ENCODE measurements around the gene ZNF70. TPM values are rescaled to one million over a fixed set of nuclear protein-coding genes. Genes with fewer than 3 reads are reported as not detected.

ZNF70 gene
- 2.1 and 2.2 TPM in 2 replicates for total RNA-seq

DNA sequence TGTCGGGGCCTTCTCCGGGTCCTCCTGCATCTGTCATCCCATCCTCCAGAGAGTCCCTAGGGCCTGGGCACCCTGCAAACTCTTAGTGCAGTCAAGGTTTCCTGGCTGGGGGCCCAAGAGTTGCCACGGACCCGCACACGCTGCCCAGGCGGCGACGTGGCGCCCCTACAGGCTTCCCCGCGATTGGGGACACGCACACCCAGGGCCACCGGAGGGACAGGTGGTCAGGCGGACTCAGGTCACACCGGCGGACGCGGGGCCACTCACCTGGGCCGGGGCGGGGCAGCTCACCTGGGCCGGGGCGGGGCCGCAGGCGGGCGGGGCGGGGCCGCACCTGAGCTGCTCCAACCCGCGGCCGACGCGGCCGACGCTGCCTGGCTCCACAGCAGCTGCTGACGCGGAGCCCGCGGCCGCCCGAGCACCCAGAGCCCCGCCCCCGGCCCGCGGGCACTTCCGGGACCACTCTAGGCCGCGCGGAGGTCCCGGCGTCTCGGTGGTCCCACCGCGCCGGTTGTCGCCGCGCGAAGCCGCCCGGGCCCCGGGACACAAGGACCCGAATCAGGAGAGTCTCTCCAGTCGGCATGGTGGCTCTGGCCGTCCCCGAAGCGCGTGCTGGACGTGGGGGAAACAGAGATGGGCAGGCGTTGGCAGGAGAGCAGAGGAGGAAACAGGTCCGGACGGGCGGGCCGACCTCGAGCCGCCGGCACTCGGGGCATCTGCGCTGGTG, at the start of gene ZNF70:
Gene ZNF70 (minus strand): TSS at position 399 of the 727 bp plus-strand sequence. CDS start 5,972 bp downstream, outside the sequence.
- H3K27ac Mint-ChIP-seq: peak within 1 kb of the TSS; percentile 61
- intact Hi-C loops (cut with micrococcal nuclease): loop anchor here (5.0 kb wide), 1 partner anchor 36 kb away; the partner anchor contains the start of gene SMARCB1

DNA sequence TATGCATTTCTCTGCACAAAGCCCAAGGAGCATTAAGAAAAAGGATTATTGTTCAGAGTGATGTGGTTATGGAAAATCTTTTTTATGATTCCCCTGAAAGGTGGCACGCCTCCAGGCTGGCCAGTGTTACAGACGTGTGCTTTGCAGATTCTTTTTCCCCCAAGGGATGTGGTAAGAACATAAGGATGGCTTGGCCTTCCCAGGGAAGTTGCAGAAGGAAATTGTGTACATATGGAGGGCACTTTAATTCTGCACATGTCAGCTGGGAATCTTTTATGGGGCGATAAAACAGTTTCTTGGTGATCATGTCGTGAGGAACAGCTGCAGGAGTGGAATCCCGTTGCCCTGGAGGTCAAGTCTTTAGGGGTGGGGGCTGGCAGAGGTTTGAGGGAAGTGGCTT, 45.5 kb upstream of the ZNF70 start:
- intact Hi-C loops (cut with micrococcal nuclease): no loop called here
- no peaks in the 10 kb centered on the region for H3K27me3 Mint-ChIP-seq (ENCODE audit: insufficient read depth)
- H3K27ac Mint-ChIP-seq: no peak overlapping the region
- H3K36me3 Mint-ChIP-seq (ENCODE audit: low read depth): peaks cover 37% of the 10 kb centered on the region
- DNase-seq (ENCODE audit: low spot score): no peak
- H3K4me1 Mint-ChIP-seq (ENCODE audit: low read depth): peaks cover 14% of the 10 kb centered on the region
- H3K9me3 Mint-ChIP-seq: no peaks in the 10 kb centered on the region
- no peak overlapping the region for H3K4me3 Mint-ChIP-seq

More for the DNA sequence above, at the start of gene ZNF70:
- peaks cover 12% of the 10 kb centered on the region for H3K4me1 Mint-ChIP-seq (ENCODE audit: low read depth)
- H3K36me3 Mint-ChIP-seq (ENCODE audit: low read depth): peaks cover 3% of the 10 kb centered on the region
- peak; percentile 77 for DNase-seq (ENCODE audit: low spot score)
- H3K27me3 Mint-ChIP-seq (ENCODE audit: insufficient read depth): peaks cover 7% of the 10 kb centered on the region
- H3K4me3 Mint-ChIP-seq: peak within 1 kb of the TSS; percentile 85
- H3K9me3 Mint-ChIP-seq: no peaks in the 10 kb centered on the region

- Mint-ChIP-seq H3K9me3 (no peaks in the 10 kb centered on the region), H3K27me3 (ENCODE audit: insufficient read depth) (no peaks in the 10 kb centered on the region), H3K4me1 (ENCODE audit: low read depth) (peaks cover 25% of the 10 kb centered on the region), H3K4me3 (no peak overlapping the region), H3K36me3 (ENCODE audit: low read depth) (peaks cover 34% of the 10 kb centered on the region), H3K27ac (no peak overlapping the region)
- no peak for DNase-seq (ENCODE audit: low spot score)
- intact Hi-C loops (cut with micrococcal nuclease): no loop called here
Observed at GRCh38 chr22:23793326-23793725, 42.4 kb upstream of the ZNF70 start.

DNA sequence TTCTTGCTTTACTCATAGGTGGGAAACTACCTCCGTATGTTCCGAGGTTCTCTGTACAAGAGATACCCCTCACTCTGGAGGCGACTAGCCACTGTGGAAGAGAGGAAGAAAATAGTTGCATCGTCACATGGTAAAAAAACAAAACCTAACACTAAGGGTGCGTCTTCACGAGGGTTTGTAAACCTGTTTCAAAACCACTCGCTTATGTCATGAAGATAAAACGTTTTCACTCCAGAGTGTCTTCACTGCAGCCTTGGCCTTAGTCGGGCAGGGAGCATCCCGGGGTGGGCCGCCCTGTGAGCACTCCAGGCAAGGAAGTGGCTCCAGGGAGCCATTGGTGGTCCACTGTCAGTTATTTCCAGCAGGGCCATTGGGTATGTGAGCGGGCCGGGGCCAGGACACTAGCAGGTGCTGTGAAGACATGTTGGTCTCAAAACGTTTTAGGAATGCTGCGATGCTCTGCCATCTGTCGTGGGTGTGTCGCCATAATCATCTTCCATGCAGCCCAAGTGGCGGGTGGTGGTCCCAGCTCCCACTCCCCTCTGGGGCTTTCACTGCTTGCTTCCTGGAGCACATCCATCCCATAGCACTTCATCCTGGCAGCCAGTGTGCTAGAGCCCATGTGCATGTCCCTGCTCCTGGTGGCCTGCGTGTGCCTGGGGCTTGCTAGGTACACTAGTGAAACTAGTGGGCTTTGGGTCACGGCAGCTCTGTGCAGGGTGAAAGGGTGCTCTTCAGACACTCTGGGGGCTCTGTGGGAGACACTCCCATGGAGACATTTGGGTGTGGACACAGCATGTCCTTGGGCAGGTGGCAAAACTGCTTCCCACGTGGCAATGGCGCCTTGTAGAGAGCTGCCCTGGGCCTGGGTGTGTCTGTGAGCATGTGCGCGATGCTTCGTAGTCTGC, 41.1 kb upstream of the ZNF70 start:
- H3K36me3 Mint-ChIP-seq (ENCODE audit: low read depth): peaks cover 30% of the 10 kb centered on the region
- H3K27ac Mint-ChIP-seq: no peak overlapping the region
- no peaks in the 10 kb centered on the region for H3K9me3 Mint-ChIP-seq
- H3K4me3 Mint-ChIP-seq: no peak overlapping the region
- DNase-seq (ENCODE audit: low spot score): no peak
- peaks cover 36% of the 10 kb centered on the region for H3K4me1 Mint-ChIP-seq (ENCODE audit: low read depth)
- intact Hi-C loops (cut with micrococcal nuclease): no loop called here
- no peaks in the 10 kb centered on the region for H3K27me3 Mint-ChIP-seq (ENCODE audit: insufficient read depth)

GRCh38 chr22:23790819-23791737, 40.2 kb upstream of the ZNF70 start:
- H3K36me3 Mint-ChIP-seq (ENCODE audit: low read depth): peaks cover 23% of the 10 kb centered on the region
- no peak overlapping the region for H3K4me3 Mint-ChIP-seq
- H3K4me1 Mint-ChIP-seq (ENCODE audit: low read depth): peaks cover 42% of the 10 kb centered on the region
- no peaks in the 10 kb centered on the region for H3K9me3 Mint-ChIP-seq
- no peak overlapping the region for H3K27ac Mint-ChIP-seq
- H3K27me3 Mint-ChIP-seq (ENCODE audit: insufficient read depth): no peaks in the 10 kb centered on the region
- DNase-seq (ENCODE audit: low spot score): no peak
- intact Hi-C loops (cut with micrococcal nuclease): no loop called here

GRCh38 chr22:23789638-23790037, 38.7 kb upstream of the ZNF70 start:
- Mint-ChIP-seq H3K4me3 (peak overlapping the region; percentile 70), H3K27ac (no peak overlapping the region), H3K4me1 (ENCODE audit: low read depth) (peaks cover 43% of the 10 kb centered on the region), H3K9me3 (no peaks in the 10 kb centered on the region), H3K36me3 (ENCODE audit: low read depth) (peaks cover 21% of the 10 kb centered on the region), H3K27me3 (ENCODE audit: insufficient read depth) (peaks cover under 1% of the 10 kb centered on the region)
- intact Hi-C loops (cut with micrococcal nuclease): loop anchor here (5.0 kb wide), 1 partner anchor 37 kb away; the partner anchor contains the start of genes VPREB3 and ZNF70
- no peak for DNase-seq (ENCODE audit: low spot score)

- intact Hi-C loops (cut with micrococcal nuclease): loop anchor here (5.0 kb wide), 1 partner anchor 37 kb away; the partner anchor contains the start of genes VPREB3 and ZNF70
Observed at GRCh38 chr22:23789121-23789520, 38.2 kb upstream of the ZNF70 start.

GRCh38 chr22:23787910-23788309, 37.0 kb upstream of the ZNF70 start:
- Mint-ChIP-seq H3K4me3 (peak overlapping the region; percentile 92), H3K27ac (peak overlapping the region; percentile 77), H3K4me1 (ENCODE audit: low read depth) (peaks cover 44% of the 10 kb centered on the region), H3K9me3 (no peaks in the 10 kb centered on the region), H3K27me3 (ENCODE audit: insufficient read depth) (peaks cover 2% of the 10 kb centered on the region), H3K36me3 (ENCODE audit: low read depth) (peaks cover 15% of the 10 kb centered on the region)
- no peak for DNase-seq (ENCODE audit: low spot score)
- intact Hi-C loops (cut with micrococcal nuclease): loop anchor here (1.0 to 5.0 kb wide), 8 partner anchors 16 to 125 kb away; partner anchors contain the start of genes CHCHD10, DERL3, MIF and MMP11

More at GRCh38 chr22:23789121-23789520, 38.2 kb upstream of the ZNF70 start:
- Mint-ChIP-seq H3K4me1 (ENCODE audit: low read depth) (peaks cover 48% of the 10 kb centered on the region), H3K9me3 (no peaks in the 10 kb centered on the region), H3K4me3 (peak overlapping the region; percentile 70), H3K27ac (no peak overlapping the region), H3K36me3 (ENCODE audit: low read depth) (peaks cover 21% of the 10 kb centered on the region), H3K27me3 (ENCODE audit: insufficient read depth) (peaks cover 2% of the 10 kb centered on the region)
- no peak for DNase-seq (ENCODE audit: low spot score)

GRCh38 chr22:23787600-23787896, 36.6 kb upstream of the ZNF70 start:
- Mint-ChIP-seq H3K36me3 (ENCODE audit: low read depth) (peaks cover 15% of the 10 kb centered on the region), H3K27me3 (ENCODE audit: insufficient read depth) (peaks cover 2% of the 10 kb centered on the region), H3K9me3 (no peaks in the 10 kb centered on the region), H3K4me3 (peak overlapping the region; percentile 92), H3K27ac (peak overlapping the region; percentile 77), H3K4me1 (ENCODE audit: low read depth) (peaks cover 40% of the 10 kb centered on the region)
- intact Hi-C loops (cut with micrococcal nuclease): loop anchor here (1.0 to 5.0 kb wide), 8 partner anchors 15 to 126 kb away; partner anchors contain the start of genes CHCHD10, DERL3, MIF and MMP11
- no peak for DNase-seq (ENCODE audit: low spot score)

GRCh38 chr22:23786752-23787599, 36.1 kb upstream of the ZNF70 start, which contains the start of gene SMARCB1:
Gene SMARCB1, plus strand, starts transcription at chr22:23786966. Its CDS starts 204 bp downstream, at chr22:23787170.
- H3K27me3 Mint-ChIP-seq (ENCODE audit: insufficient read depth): peaks cover 2% of the 10 kb centered on the region
- peak within 1 kb of the TSS; percentile 92 for H3K27ac Mint-ChIP-seq
- peaks cover 9% of the 10 kb centered on the region for H3K36me3 Mint-ChIP-seq (ENCODE audit: low read depth)
- intact Hi-C loops (cut with micrococcal nuclease): loop anchor here (1.0 to 5.0 kb wide), 8 partner anchors 15 to 126 kb away; partner anchors contain the start of genes CHCHD10, DERL3, MIF and MMP11
- peaks cover 34% of the 10 kb centered on the region for H3K4me1 Mint-ChIP-seq (ENCODE audit: low read depth)
- H3K4me3 Mint-ChIP-seq: peak within 1 kb of the TSS; percentile 92
- peak; percentile 84 for DNase-seq (ENCODE audit: low spot score)
- H3K9me3 Mint-ChIP-seq: no peaks in the 10 kb centered on the region

GRCh38 chr22:23786261-23786710, 35.4 kb upstream of the ZNF70 start:
- Mint-ChIP-seq H3K4me3 (peak overlapping the region; percentile 92), H3K27me3 (ENCODE audit: insufficient read depth) (peaks cover 2% of the 10 kb centered on the region), H3K4me1 (ENCODE audit: low read depth) (peaks cover 34% of the 10 kb centered on the region), H3K9me3 (no peaks in the 10 kb centered on the region), H3K27ac (peak overlapping the region; percentile 92), H3K36me3 (ENCODE audit: low read depth) (peaks cover 9% of the 10 kb centered on the region)
- no peak for DNase-seq (ENCODE audit: low spot score)
- intact Hi-C loops (cut with micrococcal nuclease): loop anchor here (2.0 to 5.0 kb wide), 2 partner anchors 34 to 71 kb away; partner anchors contain the start of genes SLC2A11, VPREB3 and ZNF70
